Measurements from ENCODE around the gene DSCAM.

DSCAM gene

GRCh38 chr21:40564318-40564717, 282.6 kb downstream of the DSCAM start:
- TF ChIP-seq TAF1 (IDR thresholded peaks at IDR 0.05; ENCODE audit: borderline replicate concordance, insufficient read depth, low read length) (no peak), SIN3A (IDR thresholded peaks at IDR 0.05; ENCODE audit: borderline replicate concordance, insufficient read depth, low read length) (no peak), POLR2AphosphoS5 (IDR thresholded peaks at IDR 0.05; ENCODE audit: low read depth, low read length) (no peak), FOXP2 (optimal IDR thresholded peaks at IDR 0.05; ENCODE audit: borderline replicate concordance, extremely low read depth, extremely low read length, insufficient read depth) (no peak)

GRCh38 chr21:40563900-40564299, 283.1 kb downstream of the DSCAM start:
- TF ChIP-seq, protein P1, sequence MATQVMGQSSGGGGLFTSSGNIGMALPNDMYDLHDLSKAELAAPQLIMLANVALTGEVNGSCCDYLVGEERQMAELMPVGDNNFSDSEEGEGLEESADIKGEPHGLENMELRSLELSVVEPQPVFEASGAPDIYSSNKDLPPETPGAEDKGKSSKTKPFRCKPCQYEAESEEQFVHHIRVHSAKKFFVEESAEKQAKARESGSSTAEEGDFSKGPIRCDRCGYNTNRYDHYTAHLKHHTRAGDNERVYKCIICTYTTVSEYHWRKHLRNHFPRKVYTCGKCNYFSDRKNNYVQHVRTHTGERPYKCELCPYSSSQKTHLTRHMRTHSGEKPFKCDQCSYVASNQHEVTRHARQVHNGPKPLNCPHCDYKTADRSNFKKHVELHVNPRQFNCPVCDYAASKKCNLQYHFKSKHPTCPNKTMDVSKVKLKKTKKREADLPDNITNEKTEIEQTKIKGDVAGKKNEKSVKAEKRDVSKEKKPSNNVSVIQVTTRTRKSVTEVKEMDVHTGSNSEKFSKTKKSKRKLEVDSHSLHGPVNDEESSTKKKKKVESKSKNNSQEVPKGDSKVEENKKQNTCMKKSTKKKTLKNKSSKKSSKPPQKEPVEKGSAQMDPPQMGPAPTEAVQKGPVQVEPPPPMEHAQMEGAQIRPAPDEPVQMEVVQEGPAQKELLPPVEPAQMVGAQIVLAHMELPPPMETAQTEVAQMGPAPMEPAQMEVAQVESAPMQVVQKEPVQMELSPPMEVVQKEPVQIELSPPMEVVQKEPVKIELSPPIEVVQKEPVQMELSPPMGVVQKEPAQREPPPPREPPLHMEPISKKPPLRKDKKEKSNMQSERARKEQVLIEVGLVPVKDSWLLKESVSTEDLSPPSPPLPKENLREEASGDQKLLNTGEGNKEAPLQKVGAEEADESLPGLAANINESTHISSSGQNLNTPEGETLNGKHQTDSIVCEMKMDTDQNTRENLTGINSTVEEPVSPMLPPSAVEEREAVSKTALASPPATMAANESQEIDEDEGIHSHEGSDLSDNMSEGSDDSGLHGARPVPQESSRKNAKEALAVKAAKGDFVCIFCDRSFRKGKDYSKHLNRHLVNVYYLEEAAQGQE (IDR thresholded peaks at IDR 0.05; ENCODE audit: insufficient read depth in 1 of 2, low read depth in 2 of 2, low read length in 2 of 2): no peak
- TF ChIP-seq TAF1 (IDR thresholded peaks at IDR 0.05; ENCODE audit: borderline replicate concordance, insufficient read depth, low read length) (no peak), POLR2AphosphoS5 (IDR thresholded peaks at IDR 0.05; ENCODE audit: low read depth, low read length) (no peak), SIN3A (IDR thresholded peaks at IDR 0.05; ENCODE audit: borderline replicate concordance, insufficient read depth, low read length) (no peak), FOXP2 (optimal IDR thresholded peaks at IDR 0.05; ENCODE audit: borderline replicate concordance, extremely low read depth, extremely low read length, insufficient read depth) (no peak)

- TF ChIP-seq SIN3A (IDR thresholded peaks at IDR 0.05; ENCODE audit: borderline replicate concordance, insufficient read depth, low read length) (no peak), TAF1 (IDR thresholded peaks at IDR 0.05; ENCODE audit: borderline replicate concordance, insufficient read depth, low read length) (no peak), POLR2AphosphoS5 (IDR thresholded peaks at IDR 0.05; ENCODE audit: low read depth, low read length) (no peak), FOXP2 (optimal IDR thresholded peaks at IDR 0.05; ENCODE audit: borderline replicate concordance, extremely low read depth, extremely low read length, insufficient read depth) (no peak)
- TF ChIP-seq, protein P1 (IDR thresholded peaks at IDR 0.05; ENCODE audit: insufficient read depth in 1 of 2, low read depth in 2 of 2, low read length in 2 of 2): no peak
These were observed 284.5 kb downstream of the DSCAM start for GRCh38 chr21:40562242-40563002.

DNA sequence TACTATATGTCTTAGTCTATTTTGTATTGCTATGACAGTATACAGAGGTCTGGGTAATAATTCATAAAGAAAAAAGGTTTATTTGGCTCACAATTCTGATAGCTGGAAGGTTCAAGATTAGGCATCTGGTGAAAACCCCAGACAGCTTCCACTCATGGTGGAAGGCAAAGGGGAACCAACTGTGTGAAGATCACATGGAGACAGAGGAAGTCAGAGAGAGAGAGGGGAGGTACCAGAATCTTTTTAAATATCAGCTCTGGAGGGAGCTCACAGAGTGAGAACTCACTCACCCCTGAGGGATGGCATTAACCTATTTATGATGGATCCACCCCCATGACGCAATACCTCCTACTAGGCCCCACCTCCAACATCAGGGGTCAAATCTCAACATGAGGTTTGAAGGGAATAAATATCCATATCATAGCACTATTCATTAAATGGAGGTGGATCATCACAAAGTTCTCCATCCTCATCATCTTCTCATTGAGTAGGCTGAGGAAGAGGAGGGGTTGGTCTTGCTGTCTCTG, 290.5 kb downstream of the DSCAM start:
- TF ChIP-seq TAF1 (IDR thresholded peaks at IDR 0.05; ENCODE audit: borderline replicate concordance, insufficient read depth, low read length) (no peak), SIN3A (IDR thresholded peaks at IDR 0.05; ENCODE audit: borderline replicate concordance, insufficient read depth, low read length) (no peak), POLR2AphosphoS5 (IDR thresholded peaks at IDR 0.05; ENCODE audit: low read depth, low read length) (no peak), FOXP2 (optimal IDR thresholded peaks at IDR 0.05; ENCODE audit: borderline replicate concordance, extremely low read depth, extremely low read length, insufficient read depth) (no peak)
- TF ChIP-seq, protein P1 (IDR thresholded peaks at IDR 0.05; ENCODE audit: insufficient read depth in 1 of 2, low read depth in 2 of 2, low read length in 2 of 2): no peak

- TF ChIP-seq POLR2AphosphoS5 (IDR thresholded peaks at IDR 0.05; ENCODE audit: low read depth, low read length): no peak
- TF ChIP-seq SIN3A (IDR thresholded peaks at IDR 0.05; ENCODE audit: borderline replicate concordance, insufficient read depth, low read length): no peak
- no peak for TF ChIP-seq FOXP2 (optimal IDR thresholded peaks at IDR 0.05; ENCODE audit: borderline replicate concordance, extremely low read depth, extremely low read length, insufficient read depth)
- TF ChIP-seq, protein P1 (IDR thresholded peaks at IDR 0.05; ENCODE audit: insufficient read depth in 1 of 2, low read depth in 2 of 2, low read length in 2 of 2): no peak
- TF ChIP-seq TAF1 (IDR thresholded peaks at IDR 0.05; ENCODE audit: borderline replicate concordance, insufficient read depth, low read length): no peak
These were observed 291.9 kb downstream of the DSCAM start for GRCh38 chr21:40555021-40555528.

Data from PFSK-1 (cell line).